Esophagus muscularis mucosa (tissue), 3 donors: Measurements from ENCODE around the gene DCLK2.

ENCODE experiments used
- CTCF ChIP-seq, 3 experiments: fragments of 200-600 bp in 2 of 3; fragments of 450-650 bp in 1 of 3; sonication (generic) in 2 of 3; IDR thresholded peaks; one replicate each; pipeline ENCODE4 v1.5.1; 2017 to 2019; ENCODE audit warnings: antibody characterized with exemption in 3 of 3, mild to moderate bottlenecking in 2 of 3, moderate library complexity in 1 of 3
- POLR2A ChIP-seq: fragments of 450-650 bp; IDR thresholded peaks from one replicate; pipeline ENCODE4 v1.6.1; 2017; ENCODE audit warnings: antibody characterized with exemption, moderate library complexity, mild to moderate bottlenecking, low read depth

- TF ChIP-seq CTCF (IDR thresholded peaks at IDR 0.05) = no peak
- no peak for TF ChIP-seq POLR2A
Observed at GRCh38 chr4:150236626-150237025, 158.4 kb downstream of the DCLK2 start.
